Body of pancreas (tissue), 4 donors: ENCODE data around the gene TNFAIP8. TPM values are rescaled to one million over a fixed set of nuclear protein-coding genes. Genes with fewer than 3 reads are reported as not detected.

Source experiments
- ATAC-seq: fragments of 150-250 bp; one replicate; pipeline ENCODE4 v1.9.1; 2016
- DNase-seq, 4 donors: peaks; one replicate each; pipeline ENCODE4 v3.0.0-alpha.2; 2019
- H3K27ac ChIP-seq, 4 donors: fragments of 200-600 bp; sonication (generic); 1 replicate in 3 of 4; 2 replicates in 1 of 4; pipeline versions ENCODE4 v1.5.1 to v1.6.1; 2016 to 2019; ENCODE audit warnings: mild to moderate bottlenecking in 1 of 4, mixed read lengths in 1 of 4, moderate library complexity in 1 of 4
- H3K27me3 ChIP-seq, 2 donors: fragments of 200-600 bp; sonication (generic); one replicate each; pipeline ENCODE4 v1.6.0; 2016; ENCODE audit warnings: mild to moderate bottlenecking in 1 of 2
- H3K36me3 ChIP-seq, 2 donors: fragments of 200-600 bp; sonication (generic); replicated peaks in 1 of 2; 2 replicates each; pipeline ENCODE4 v1.5.1; 2016; ENCODE audit warnings: low read depth in 2 of 2; ENCODE audit not compliant: insufficient read depth in 1 of 2
- H3K4me1 ChIP-seq: fragments of 200-600 bp; sonication (generic); one replicate; pipeline ENCODE4 v1.6.0; 2016
- H3K4me3 ChIP-seq, 2 donors: fragments of 200-600 bp; sonication (generic); 1 replicate in 1 of 2; 2 replicates in 1 of 2; pipeline ENCODE4 v1.5.1; 2016 to 2019
- H3K9me3 ChIP-seq, 3 donors: fragments of 200-600 bp; sonication (generic); 1 replicate in 2 of 3; 2 replicates in 1 of 3; pipeline ENCODE4 v1.5.1; 2016
- CTCF ChIP-seq, 7 experiments: fragments of 450-650 bp in 4 of 7; fragments of 200-600 bp in 3 of 7; sonication (generic) in 3 of 7; IDR thresholded peaks; one replicate each; pipeline ENCODE4 v1.5.1; 2016 to 2019; ENCODE audit warnings: antibody characterized with exemption in 7 of 7
- POLR2A ChIP-seq, 3 donors: fragments of 450-650 bp; IDR thresholded peaks; one replicate each; pipeline ENCODE4 v1.6.1; 2016; ENCODE audit warnings: antibody characterized with exemption in 3 of 3, mild to moderate bottlenecking in 2 of 3
- WGBS, 2 donors: methylation state at CpG; one replicate each; pipeline ENCODE4 v1.1.5; 2017; 5-methylcytosine and 5-hydroxymethylcytosine counted together
- intact Hi-C: fragments of 100-400 bp; cut with DNase I; formaldehyde crosslinking; loops from one replicate; pipeline ENCODE4 v1.15.1; 2023
- total RNA-seq, 2 donors: library from RNA; depleted of rRNA; stranded (reverse); fragments of >200 nt; gene quantifications; one replicate each; pipeline ENCODE4 v1.1.0, GENCODE V29; 2016

The TNFAIP8 gene
- total RNA-seq, 2 donors from 2014 or later: 15.8 to 32.3 TPM

GRCh38 chr5:119336262-119336661 is 19.6 kb upstream of the TNFAIP8 start:
- Histone ChIP-seq H3K27me3 (no peaks in the 10 kb centered on the region), H3K9me3 (no peaks in the 10 kb centered on the region), H3K4me1 (peaks cover 17% of the 10 kb centered on the region), H3K27ac (no peak overlapping the region), H3K36me3 (no peaks in the 10 kb centered on the region), H3K4me3 (no peak overlapping the region)
- intact Hi-C loops: no loop called here
- ATAC-seq: no peak
- TF ChIP-seq CTCF (IDR thresholded peaks at IDR 0.05) (no peak), POLR2A (IDR thresholded peaks at IDR 0.05) (no peak)
- no peak for DNase-seq
- WGBS, 2 donors: 88 to 92% methylated on average over 1 of the region's 1 CpG

- 59 to 61% methylated on average over 3 of the region's 3 CpGs for WGBS, 2 donors
- intact Hi-C loops: no loop called here
- Histone ChIP-seq H3K9me3 (no peaks in the 10 kb centered on the region), H3K27ac (no peak overlapping the region), H3K27me3 (no peaks in the 10 kb centered on the region), H3K4me3 (no peak overlapping the region), H3K36me3 (no peaks in the 10 kb centered on the region), H3K4me1 (peaks cover 22% of the 10 kb centered on the region)
- TF ChIP-seq CTCF (IDR thresholded peaks at IDR 0.05): no peak
- no peak for TF ChIP-seq POLR2A (IDR thresholded peaks at IDR 0.05)
- DNase-seq: no peak
- no peak for ATAC-seq
Observed at GRCh38 chr5:119336845-119337580, 18.8 kb upstream of the TNFAIP8 start.

- H3K4me1 ChIP-seq: peaks cover 22% of the 10 kb centered on the region
Observed at GRCh38 chr5:119338326-119338946, 17.4 kb upstream of the TNFAIP8 start.

GRCh38 chr5:119339344-119339743 is 16.5 kb upstream of the TNFAIP8 start:
- intact Hi-C loops: no loop called here
- Histone ChIP-seq H3K4me3 (no peak overlapping the region), H3K27ac (no peak overlapping the region), H3K36me3 (no peaks in the 10 kb centered on the region), H3K27me3 (no peaks in the 10 kb centered on the region), H3K4me1 (peaks cover 22% of the 10 kb centered on the region), H3K9me3 (no peaks in the 10 kb centered on the region)
- ATAC-seq (no peak), DNase-seq (no peak)
- TF ChIP-seq POLR2A (IDR thresholded peaks at IDR 0.05): no peak
- no peak for TF ChIP-seq CTCF (IDR thresholded peaks at IDR 0.05)
- WGBS, 2 donors: 89 to 93% methylated on average over 2 of the region's 2 CpGs

More at GRCh38 chr5:119338326-119338946, 17.4 kb upstream of the TNFAIP8 start:
- DNase-seq (no peak), ATAC-seq (no peak)
- Histone ChIP-seq H3K27me3 (no peaks in the 10 kb centered on the region), H3K4me3 (no peak overlapping the region), H3K36me3 (no peaks in the 10 kb centered on the region), H3K9me3 (no peaks in the 10 kb centered on the region), H3K27ac (no peak overlapping the region)
- intact Hi-C loops: no loop called here
- 62 to 97% methylated on average over 4 of the region's 4 CpGs for WGBS, 2 donors
- no peak for TF ChIP-seq CTCF (IDR thresholded peaks at IDR 0.05)
